Ishikawa (cell line): ENCODE data around the gene STAG2.

Experiments used
- CEBPB ChIP-seq: IDR thresholded peaks from 2 replicates; pipeline ENCODE4 v1.6.1; 2012
- CREB1 ChIP-seq: IDR thresholded peaks from 2 replicates; pipeline ENCODE4 v1.6.1; 2012; ENCODE audit warnings: low read depth
- EGR1 ChIP-seq: IDR thresholded peaks from 2 replicates; pipeline ENCODE4 v1.6.1; 2012
- EP300 ChIP-seq: IDR thresholded peaks from 2 replicates; pipeline ENCODE4 v1.6.1; 2012; ENCODE audit warnings: borderline replicate concordance
- FOXM1 ChIP-seq: IDR thresholded peaks from 2 replicates; pipeline ENCODE4 v1.6.1; 2012; ENCODE audit warnings: low read depth, borderline replicate concordance
- MAX ChIP-seq: IDR thresholded peaks from 2 replicates; pipeline ENCODE4 v1.6.1; 2012
- NFIC ChIP-seq: IDR thresholded peaks from 2 replicates; pipeline ENCODE4 v1.6.1; 2012
- RAD21 ChIP-seq: IDR thresholded peaks from 2 replicates; pipeline ENCODE4 v1.6.1; 2012; ENCODE audit warnings: low read depth
- TAF1 ChIP-seq: IDR thresholded peaks from 2 replicates; pipeline ENCODE4 v1.6.1; 2012; ENCODE audit warnings: low read depth, mild to moderate bottlenecking
- TCF12 ChIP-seq: IDR thresholded peaks from 2 replicates; pipeline ENCODE4 v1.6.1; 2012; ENCODE audit warnings: low read depth
- TEAD4 ChIP-seq: IDR thresholded peaks from 2 replicates; pipeline ENCODE4 v1.6.1; 2012
- USF1 ChIP-seq: IDR thresholded peaks from 2 replicates; pipeline ENCODE4 v1.6.1; 2012
- YY1 ChIP-seq: IDR thresholded peaks from 2 replicates; pipeline ENCODE4 v1.6.1; 2012; ENCODE audit warnings: low read depth
- ZBTB7A ChIP-seq: IDR thresholded peaks from 2 replicates; pipeline ENCODE4 v1.6.1; 2012; ENCODE audit warnings: low read depth
- TF ChIP-seq, protein P1 (sequence below): IDR thresholded peaks from 2 replicates; pipeline ENCODE4 v1.6.1; 2012; ENCODE audit warnings: low read depth, mild to moderate bottlenecking

The STAG2 gene

DNA sequence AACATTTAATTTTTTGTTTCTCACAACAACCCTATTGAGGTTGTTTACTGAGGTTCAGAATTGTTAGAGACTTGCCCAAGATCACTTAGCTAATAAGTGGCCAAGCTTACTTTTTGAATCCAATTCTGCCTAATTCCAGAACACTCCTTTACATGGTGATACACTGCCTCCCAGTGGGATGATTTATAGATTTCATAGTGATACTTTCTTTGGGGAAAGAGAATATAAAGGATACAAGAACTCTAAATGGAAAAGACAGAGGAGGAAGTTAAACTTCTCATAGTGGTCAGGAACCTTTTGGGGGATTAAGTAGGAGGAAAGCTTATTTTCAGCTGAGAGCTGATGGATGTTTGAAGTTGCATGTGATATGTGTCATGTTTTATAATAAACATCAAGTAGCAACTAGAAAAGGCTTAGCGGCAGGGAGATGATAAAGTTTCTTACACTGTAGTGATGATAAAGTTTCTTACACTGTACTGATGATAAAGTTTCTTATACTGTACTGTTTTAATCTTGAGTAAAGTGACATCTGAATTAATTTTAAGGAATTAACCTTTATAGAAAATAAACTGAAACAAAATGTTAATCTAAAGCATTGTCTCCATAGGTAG, 15.3 kb downstream of the STAG2 start:
- TF ChIP-seq RAD21 (peak; percentile 32), EP300 (no peak)

- TF ChIP-seq YY1: no peak
- no peak for TF ChIP-seq MAX
- TF ChIP-seq RAD21: no peak
Measured at GRCh38 chrX:123983240-123983639, 21.7 kb downstream of the STAG2 start.

DNA sequence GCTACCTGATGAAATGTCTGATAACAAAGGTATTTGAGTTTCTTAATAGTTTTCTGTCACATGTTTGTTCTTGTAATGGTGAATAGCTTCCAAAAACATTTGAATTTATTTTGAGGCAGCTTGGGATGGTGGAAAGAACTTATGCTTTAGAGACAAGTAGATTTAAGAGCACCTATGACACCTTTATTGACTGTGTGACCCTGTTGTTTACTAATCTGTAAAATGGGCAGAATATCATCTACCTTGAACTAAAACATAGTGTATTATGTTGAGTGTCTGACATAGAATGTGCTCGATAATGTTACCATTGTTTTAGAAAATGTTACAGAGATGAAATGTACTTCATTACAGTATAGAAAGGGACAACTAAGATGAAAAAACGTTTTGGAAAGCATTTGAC, 24.9 kb downstream of the STAG2 start:
- TF ChIP-seq FOXM1: no peak
- no peak for TF ChIP-seq YY1
- no peak for TF ChIP-seq CEBPB
- no peak for TF ChIP-seq TAF1

DNA sequence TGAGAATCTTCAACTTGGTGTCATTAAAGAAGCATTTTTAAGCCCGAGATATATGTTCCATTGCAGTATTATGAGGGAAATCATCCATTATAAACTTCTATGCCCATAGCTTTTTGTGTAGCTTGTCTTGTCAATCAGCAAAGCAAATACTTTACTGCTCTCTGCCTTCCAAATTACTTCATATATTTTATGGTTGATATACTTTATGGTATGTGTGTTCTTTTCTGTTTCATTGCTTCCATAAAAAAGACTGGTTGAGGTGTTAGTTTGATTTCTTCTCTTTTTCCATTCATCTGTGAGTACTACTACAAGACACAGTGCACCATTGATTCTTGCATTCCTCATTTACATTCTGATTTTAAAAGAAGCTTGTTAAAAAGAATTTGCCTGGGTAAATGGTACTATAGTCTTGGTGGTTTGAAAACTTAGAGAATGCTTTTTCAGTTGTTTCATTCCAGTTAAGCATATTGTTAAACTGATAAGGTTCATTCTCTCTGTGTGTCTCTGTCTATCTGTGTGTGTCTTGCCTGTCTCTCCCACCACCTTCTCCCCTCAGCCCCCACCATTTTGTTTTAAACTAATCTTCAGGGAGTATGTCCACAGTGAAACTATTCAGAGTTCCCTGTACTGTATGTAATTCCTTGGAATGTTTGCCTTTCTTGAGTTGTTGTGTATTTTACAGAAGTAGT, 27.1 kb downstream of the STAG2 start:
- TF ChIP-seq TEAD4 (no peak), EGR1 (no peak), FOXM1 (no peak), ZBTB7A (no peak), EP300 (no peak), USF1 (no peak), RAD21 (no peak), CEBPB (no peak), TAF1 (no peak)
- TF ChIP-seq, protein P1, sequence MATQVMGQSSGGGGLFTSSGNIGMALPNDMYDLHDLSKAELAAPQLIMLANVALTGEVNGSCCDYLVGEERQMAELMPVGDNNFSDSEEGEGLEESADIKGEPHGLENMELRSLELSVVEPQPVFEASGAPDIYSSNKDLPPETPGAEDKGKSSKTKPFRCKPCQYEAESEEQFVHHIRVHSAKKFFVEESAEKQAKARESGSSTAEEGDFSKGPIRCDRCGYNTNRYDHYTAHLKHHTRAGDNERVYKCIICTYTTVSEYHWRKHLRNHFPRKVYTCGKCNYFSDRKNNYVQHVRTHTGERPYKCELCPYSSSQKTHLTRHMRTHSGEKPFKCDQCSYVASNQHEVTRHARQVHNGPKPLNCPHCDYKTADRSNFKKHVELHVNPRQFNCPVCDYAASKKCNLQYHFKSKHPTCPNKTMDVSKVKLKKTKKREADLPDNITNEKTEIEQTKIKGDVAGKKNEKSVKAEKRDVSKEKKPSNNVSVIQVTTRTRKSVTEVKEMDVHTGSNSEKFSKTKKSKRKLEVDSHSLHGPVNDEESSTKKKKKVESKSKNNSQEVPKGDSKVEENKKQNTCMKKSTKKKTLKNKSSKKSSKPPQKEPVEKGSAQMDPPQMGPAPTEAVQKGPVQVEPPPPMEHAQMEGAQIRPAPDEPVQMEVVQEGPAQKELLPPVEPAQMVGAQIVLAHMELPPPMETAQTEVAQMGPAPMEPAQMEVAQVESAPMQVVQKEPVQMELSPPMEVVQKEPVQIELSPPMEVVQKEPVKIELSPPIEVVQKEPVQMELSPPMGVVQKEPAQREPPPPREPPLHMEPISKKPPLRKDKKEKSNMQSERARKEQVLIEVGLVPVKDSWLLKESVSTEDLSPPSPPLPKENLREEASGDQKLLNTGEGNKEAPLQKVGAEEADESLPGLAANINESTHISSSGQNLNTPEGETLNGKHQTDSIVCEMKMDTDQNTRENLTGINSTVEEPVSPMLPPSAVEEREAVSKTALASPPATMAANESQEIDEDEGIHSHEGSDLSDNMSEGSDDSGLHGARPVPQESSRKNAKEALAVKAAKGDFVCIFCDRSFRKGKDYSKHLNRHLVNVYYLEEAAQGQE: no peak

DNA sequence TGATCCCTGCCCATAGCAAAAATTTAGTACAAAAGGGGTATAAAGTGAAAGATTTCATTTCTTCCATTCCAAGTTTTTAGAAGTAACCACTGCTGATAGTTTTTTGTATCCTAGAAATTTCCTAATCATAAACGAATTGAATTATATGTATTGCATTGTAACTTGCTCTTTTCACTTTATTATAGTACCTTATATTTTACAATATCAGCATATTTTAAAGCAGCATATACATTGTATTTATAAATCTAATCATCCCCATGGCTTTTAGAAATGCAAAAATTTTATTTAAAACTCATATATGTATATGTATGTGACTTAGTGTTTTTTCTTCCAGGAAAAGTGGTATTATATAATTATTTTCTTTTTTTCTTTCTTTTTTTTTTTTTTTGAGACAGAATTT, 27.7 kb downstream of the STAG2 start:
- no peak for TF ChIP-seq ZBTB7A
- no peak for TF ChIP-seq EP300
- no peak for TF ChIP-seq TAF1
- TF ChIP-seq YY1: no peak
- TF ChIP-seq CREB1: no peak
- TF ChIP-seq EGR1: no peak
- TF ChIP-seq MAX: no peak
- no peak for TF ChIP-seq CEBPB
- no peak for TF ChIP-seq TCF12
- TF ChIP-seq, protein P1: no peak
- TF ChIP-seq NFIC: no peak
- TF ChIP-seq USF1: no peak
- TF ChIP-seq RAD21: no peak

GRCh38 chrX:123990169-123990568, 28.7 kb downstream of the STAG2 start:
- TF ChIP-seq EP300 (no peak), FOXM1 (no peak), CEBPB (no peak), EGR1 (no peak), TCF12 (no peak), MAX (no peak), YY1 (no peak), TEAD4 (no peak), NFIC (no peak), RAD21 (no peak)
- TF ChIP-seq, protein P1: no peak
